Measurements from ENCODE around the gene CFAP251.

The CFAP251 gene

GRCh38 chr12:122024132-122024785 is 105.9 kb downstream of the CFAP251 start:
- TF ChIP-seq CTCF (IDR thresholded peaks at IDR 0.05; ENCODE audit: low read depth, low read length), result no peak
- H3K4me1 ChIP-seq, result no peaks in the 10 kb centered on the region
- peaks cover 3% of the 10 kb centered on the region; the same call in 1 of the 2 replicates for H3K36me3 ChIP-seq
- H3K4me3 ChIP-seq (ENCODE audit: low read depth, low read length), result peak overlapping the region; percentile 71
- H3K27me3 ChIP-seq, result no peaks in the 10 kb centered on the region
- H3K9me3 ChIP-seq, result no peaks in the 10 kb centered on the region
- DNase-seq, result no peak

DNA sequence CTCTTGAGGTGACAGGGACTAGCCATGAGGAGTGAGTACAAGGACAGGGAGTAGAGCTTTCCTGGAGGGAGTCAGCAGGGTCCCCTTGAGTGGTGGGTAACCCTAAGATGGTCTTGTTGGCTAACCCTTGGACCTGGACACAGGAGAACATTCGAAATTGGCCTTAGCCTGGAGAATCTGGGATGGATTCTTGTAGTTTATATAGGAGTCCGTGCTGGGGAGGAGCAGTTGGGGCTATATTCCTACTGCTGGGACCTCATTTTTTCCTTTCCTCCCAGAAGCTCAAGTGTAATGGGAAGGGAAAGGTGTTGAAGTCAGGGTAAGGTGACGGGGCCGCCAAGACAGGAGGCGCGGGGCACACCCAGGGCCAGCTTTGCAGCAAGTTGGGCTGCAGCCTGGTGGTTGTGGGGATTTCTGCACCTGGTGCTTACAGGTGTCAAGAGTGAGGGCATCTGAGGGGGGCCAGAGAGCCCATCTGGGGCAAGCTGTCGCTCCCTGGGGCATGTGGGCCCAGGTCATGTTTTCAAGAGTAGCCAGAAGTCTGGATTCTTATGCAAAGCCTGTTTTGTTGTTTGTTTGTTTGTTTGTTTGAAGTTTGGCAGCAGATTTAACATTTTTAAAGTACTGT is 108.4 kb downstream of the CFAP251 start:
- no peak for TF ChIP-seq CTCF (IDR thresholded peaks at IDR 0.05; ENCODE audit: low read depth, low read length)
- DNase-seq, result no peak
- Histone ChIP-seq H3K4me1 (peaks cover 2% of the 10 kb centered on the region; the same call in 1 of the 2 replicates), H3K9me3 (no peaks in the 10 kb centered on the region), H3K27me3 (no peaks in the 10 kb centered on the region), H3K4me3 (ENCODE audit: low read depth, low read length) (no peak overlapping the region), H3K36me3 (peaks cover 3% of the 10 kb centered on the region; the same call in 1 of the 2 replicates)

DNA sequence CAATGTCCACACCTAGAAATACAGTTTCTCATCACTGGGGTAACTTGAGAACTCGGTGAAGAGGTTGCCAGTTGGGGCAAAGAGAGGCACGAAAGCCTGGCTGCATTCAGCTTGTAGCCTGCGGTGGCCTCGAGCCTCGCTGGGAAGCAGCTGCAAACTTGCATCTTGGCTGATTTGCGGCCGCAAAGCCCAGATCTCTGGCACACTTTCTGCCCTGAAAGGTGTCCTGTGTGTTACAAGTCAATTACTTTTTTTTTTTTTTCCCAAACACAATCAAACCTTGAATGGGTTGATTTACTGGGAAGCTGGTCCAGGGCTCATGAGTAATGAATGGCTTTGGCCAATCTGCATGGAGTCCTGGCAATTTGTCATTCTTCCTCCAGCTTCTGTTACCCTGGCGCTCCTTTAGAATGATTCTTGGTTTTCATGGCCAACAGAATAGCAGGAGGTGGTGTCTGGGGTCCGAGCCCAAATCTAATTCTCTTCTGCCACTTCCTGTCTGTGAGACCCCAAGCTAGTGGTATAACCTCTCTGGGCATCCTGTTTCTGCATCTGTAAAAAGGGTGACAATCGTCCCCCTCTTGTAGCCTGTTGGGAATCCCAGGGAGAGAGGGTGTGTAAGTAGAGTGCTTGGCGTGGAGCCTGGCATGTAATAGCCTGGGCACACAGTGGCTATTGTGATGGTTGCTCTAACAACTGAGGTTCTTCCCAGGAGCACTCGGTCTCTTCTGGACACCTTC is 109.9 kb downstream of the CFAP251 start:
- Histone ChIP-seq H3K36me3 (peaks cover 6% of the 10 kb centered on the region), H3K9me3 (no peaks in the 10 kb centered on the region), H3K27me3 (no peaks in the 10 kb centered on the region), H3K4me3 (ENCODE audit: low read depth, low read length) (no peak overlapping the region), H3K4me1 (peaks cover 2% of the 10 kb centered on the region; the same call in 1 of the 2 replicates)
- no peak for DNase-seq
- no peak for TF ChIP-seq CTCF (IDR thresholded peaks at IDR 0.05; ENCODE audit: low read depth, low read length)

GRCh38 chr12:122028905-122029560 is 110.6 kb downstream of the CFAP251 start:
- no peaks in the 10 kb centered on the region for H3K9me3 ChIP-seq
- no peak for TF ChIP-seq CTCF (IDR thresholded peaks at IDR 0.05; ENCODE audit: low read depth, low read length)
- no peak for DNase-seq
- H3K27me3 ChIP-seq, result no peaks in the 10 kb centered on the region
- peaks cover 6% of the 10 kb centered on the region for H3K36me3 ChIP-seq
- peaks cover 2% of the 10 kb centered on the region; the same call in 1 of the 2 replicates for H3K4me1 ChIP-seq
- H3K4me3 ChIP-seq (ENCODE audit: low read depth, low read length), result no peak overlapping the region

DNA sequence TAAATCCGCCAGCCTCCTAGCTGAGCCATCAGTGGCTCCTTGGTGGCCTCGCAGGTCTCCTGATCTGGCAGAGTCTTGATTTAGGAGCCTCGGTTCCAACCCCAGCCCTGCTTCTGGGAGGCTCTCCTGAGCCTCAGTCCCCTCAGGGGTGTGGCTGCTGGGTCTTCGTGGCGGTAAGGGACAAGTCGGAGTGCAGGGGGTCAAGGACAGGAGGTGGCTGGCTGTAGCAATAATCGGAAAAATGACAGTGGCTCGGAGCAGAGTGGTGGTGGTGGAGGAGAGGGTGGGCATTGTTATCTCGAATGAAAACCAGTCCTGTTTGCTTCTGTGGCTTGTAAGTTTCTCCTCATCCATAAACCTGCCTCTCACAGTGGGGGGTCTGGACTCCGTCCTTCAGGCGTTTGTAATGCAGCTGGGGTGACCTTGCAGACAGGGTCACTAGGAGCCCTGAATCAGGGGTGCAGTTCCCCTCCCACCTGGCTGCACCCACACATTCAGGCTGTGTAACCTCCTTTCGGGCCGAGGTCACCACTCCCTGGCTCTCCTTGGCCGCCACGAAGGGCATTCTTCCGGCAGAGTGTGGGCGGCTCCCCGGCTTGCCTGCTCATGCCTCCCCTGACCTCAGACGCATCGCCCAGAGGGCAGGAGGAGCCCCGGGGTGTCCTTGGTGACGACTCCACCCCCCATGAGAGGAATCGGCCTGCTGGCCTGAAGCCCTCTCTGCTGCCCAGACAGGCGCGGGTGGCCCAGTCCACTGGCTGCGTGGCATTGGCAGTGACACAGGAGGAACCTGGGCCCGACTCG is 111.4 kb downstream of the CFAP251 start:
- no peak for TF ChIP-seq CTCF (IDR thresholded peaks at IDR 0.05; ENCODE audit: low read depth, low read length)
- no peak for DNase-seq
- Histone ChIP-seq H3K4me3 (ENCODE audit: low read depth, low read length) (no peak overlapping the region), H3K27me3 (no peaks in the 10 kb centered on the region), H3K4me1 (peaks cover 2% of the 10 kb centered on the region; the same call in 1 of the 2 replicates), H3K36me3 (peaks cover 7% of the 10 kb centered on the region), H3K9me3 (no peaks in the 10 kb centered on the region)
